Lower lobe of right lung (tissue), 2 donors: Measurements from ENCODE around the gene SERTM1. TPM values are rescaled to one million over a fixed set of nuclear protein-coding genes. Genes with fewer than 3 reads are reported as not detected.

ENCODE experiments used
- ATAC-seq, 2 donors: fragments of 200-7000 bp; cut with Tn5 transposase; one replicate each; pipeline ENCODE4 v1.9.1; 2020 to 2022; ENCODE audit warnings: mild to moderate bottlenecking in 2 of 2, moderate library complexity in 2 of 2
- DNase-seq: peaks from one replicate; pipeline ENCODE4 v3.0.0-alpha.2; 2020
- H3K27ac ChIP-seq: fragments of 200-600 bp; one replicate; pipeline ENCODE4 v1.8.0; 2022
- H3K27me3 ChIP-seq: fragments of 200-600 bp; one replicate; pipeline ENCODE4 v1.8.0; 2022; ENCODE audit warnings: low read depth
- H3K36me3 ChIP-seq: fragments of 200-600 bp; one replicate; pipeline ENCODE4 v1.8.0; 2022; ENCODE audit warnings: mild to moderate bottlenecking
- H3K4me1 ChIP-seq: fragments of 200-600 bp; one replicate; pipeline ENCODE4 v1.8.0; 2022
- H3K4me3 ChIP-seq: fragments of 200-600 bp; one replicate; pipeline ENCODE4 v1.8.0; 2022; ENCODE audit warnings: mild to moderate bottlenecking
- H3K9me3 ChIP-seq: fragments of 200-600 bp; one replicate; pipeline ENCODE4 v1.8.0; 2022
- CTCF ChIP-seq: fragments of 200-600 bp; IDR thresholded peaks from one replicate; pipeline ENCODE4 v1.8.0; 2022; ENCODE audit warnings: antibody characterized with exemption, mild to moderate bottlenecking
- intact Hi-C: fragments of 100-400 bp; cut with DNase I; formaldehyde crosslinking; loops from one replicate; pipeline ENCODE4 v1.11.0; 2022
- total RNA-seq: library from RNA; stranded (reverse); fragmentation: NEBNext Ultra II Directional; extraction: Animal tissue kit (Norgen Biotek cat#: 25700); gene quantifications from one replicate; pipeline ENCODE4 v1.2.1, GENCODE V29; 2021
- donor health status: DM: no; HTN: yes; CAD: no; lungs with severe emphysema.

Gene SERTM1
- total RNA-seq, 1 donor from 2014 or later, result 5.0 TPM

- intact Hi-C loops, result no loop called here
- Histone ChIP-seq H3K27ac (no peak overlapping the region), H3K4me1 (no peaks in the 10 kb centered on the region), H3K9me3 (no peaks in the 10 kb centered on the region), H3K4me3 (no peak overlapping the region), H3K27me3 (no peaks in the 10 kb centered on the region), H3K36me3 (no peaks in the 10 kb centered on the region)
- no peak for ATAC-seq
- DNase-seq, result no peak
- TF ChIP-seq CTCF, result no peak
Observed at GRCh38 chr13:36710396-36710795, 36.6 kb downstream of the SERTM1 start.

GRCh38 chr13:36712290-36712689 is 38.5 kb downstream of the SERTM1 start:
- no peak for ATAC-seq
- intact Hi-C loops, result no loop called here
- no peak for TF ChIP-seq CTCF

GRCh38 chr13:36712770-36713169 is 39.0 kb downstream of the SERTM1 start:
- Histone ChIP-seq H3K9me3 (no peaks in the 10 kb centered on the region), H3K27ac (no peak overlapping the region), H3K27me3 (no peaks in the 10 kb centered on the region), H3K4me3 (no peak overlapping the region), H3K4me1 (no peaks in the 10 kb centered on the region), H3K36me3 (no peaks in the 10 kb centered on the region)
- no peak for DNase-seq
- no peak for TF ChIP-seq CTCF
- ATAC-seq, result no peak
- intact Hi-C loops, result no loop called here

More at GRCh38 chr13:36712290-36712689, 38.5 kb downstream of the SERTM1 start:
- H3K4me3 ChIP-seq, result no peak overlapping the region
- no peaks in the 10 kb centered on the region for H3K27me3 ChIP-seq
- no peaks in the 10 kb centered on the region for H3K9me3 ChIP-seq
- H3K4me1 ChIP-seq, result no peaks in the 10 kb centered on the region
- H3K27ac ChIP-seq, result no peak overlapping the region
- no peaks in the 10 kb centered on the region for H3K36me3 ChIP-seq
- DNase-seq, result no peak

- ATAC-seq, result no peak
- no peaks in the 10 kb centered on the region for H3K36me3 ChIP-seq
- intact Hi-C loops, result no loop called here
- no peak for TF ChIP-seq CTCF
- no peak for DNase-seq
- no peaks in the 10 kb centered on the region for H3K4me1 ChIP-seq
- no peaks in the 10 kb centered on the region for H3K9me3 ChIP-seq
- no peaks in the 10 kb centered on the region for H3K27me3 ChIP-seq
- no peak overlapping the region for H3K4me3 ChIP-seq
- H3K27ac ChIP-seq, result no peak overlapping the region
Observed at GRCh38 chr13:36713887-36714286, 40.1 kb downstream of the SERTM1 start.

- TF ChIP-seq CTCF, result no peak
- intact Hi-C loops, result no loop called here
- no peak for DNase-seq
Observed at GRCh38 chr13:36715841-36716240, 42.0 kb downstream of the SERTM1 start.

GRCh38 chr13:36717017-36717416 is 43.2 kb downstream of the SERTM1 start:
- intact Hi-C loops, result no loop called here
- H3K27ac ChIP-seq, result no peak overlapping the region
- TF ChIP-seq CTCF, result no peak
- H3K9me3 ChIP-seq, result no peaks in the 10 kb centered on the region
- H3K36me3 ChIP-seq, result no peaks in the 10 kb centered on the region
- no peaks in the 10 kb centered on the region for H3K4me1 ChIP-seq
- DNase-seq (no peak), ATAC-seq (no peak)
- H3K4me3 ChIP-seq, result no peak overlapping the region
- no peaks in the 10 kb centered on the region for H3K27me3 ChIP-seq

More at GRCh38 chr13:36715841-36716240, 42.0 kb downstream of the SERTM1 start:
- Histone ChIP-seq H3K9me3 (no peaks in the 10 kb centered on the region), H3K27ac (no peak overlapping the region), H3K4me3 (no peak overlapping the region), H3K4me1 (no peaks in the 10 kb centered on the region), H3K27me3 (no peaks in the 10 kb centered on the region), H3K36me3 (no peaks in the 10 kb centered on the region)
- ATAC-seq, result no peak
